WTC11 (cell line): ENCODE data around the gene MYBPHL. TPM values are rescaled to one million over a fixed set of nuclear protein-coding genes. Genes with fewer than 3 reads are reported as not detected.

Experiments
- ATAC-seq: fragments of 200-7000 bp; cut with Tn5 transposase; 2 replicates; pipeline ENCODE4 v1.10.0; 2021; ENCODE audit warnings: mild to moderate bottlenecking, moderate library complexity
- CTCF ChIA-PET: fragments of 300-600 bp; sonication (Branson Sonifier 250); formaldehyde crosslinking; loops from one replicate; lab custom pipeline; 2021; ENCODE audit warnings: antibody characterized with exemption; lab: Charles Lee
- POLR2A ChIA-PET: fragments of 350-600 bp; sonication (Branson Sonifier 250); formaldehyde crosslinking; loops from one replicate; lab custom pipeline; 2021; ENCODE audit warnings: antibody characterized with exemption; lab: Charles Lee
- DNase-seq: peaks from one replicate; pipeline ENCODE4 v3.0.0; 2021; ENCODE audit warnings: low spot score
- H3K27ac Mint-ChIP-seq: 2 replicates; pipeline ENCODE4 v1.8.0; 2021; ENCODE audit warnings: mixed read lengths
- H3K27me3 Mint-ChIP-seq: 2 replicates; pipeline ENCODE4 v1.8.0; 2021; ENCODE audit warnings: low read depth, mild to moderate bottlenecking, moderate library complexity, mixed read lengths
- H3K36me3 Mint-ChIP-seq: 2 replicates; pipeline ENCODE4 v1.8.0; 2021; ENCODE audit warnings: mixed read lengths
- H3K4me1 Mint-ChIP-seq: 2 replicates; pipeline ENCODE4 v1.8.0; 2022; ENCODE audit warnings: mixed read lengths
- H3K4me3 Mint-ChIP-seq: 2 replicates; pipeline ENCODE4 v1.8.0; 2021; ENCODE audit warnings: mild to moderate bottlenecking, moderate library complexity, mixed read lengths
- H3K9me3 Mint-ChIP-seq: 2 replicates; pipeline ENCODE4 v1.8.0; 2021; ENCODE audit warnings: mixed read lengths
- AR ChIP-seq: fragments of 250-450 bp; sonication (Bioruptor Pico); IDR thresholded peaks from 2 replicates; pipeline ENCODE4 v1.9.0; 2021; ENCODE audit warnings: mild to moderate bottlenecking
- EMX1 ChIP-seq: fragments of 250-450 bp; sonication (Bioruptor Pico); IDR thresholded peaks from 2 replicates; pipeline ENCODE4 v1.8.0; 2021; ENCODE audit warnings: mild to moderate bottlenecking
- FOXP1 ChIP-seq: sonication (generic); formaldehyde crosslinking; IDR thresholded peaks from 2 replicates; pipeline ENCODE4 v1.8.0; 2022; ENCODE audit warnings: missing genetic modification reagents, mild to moderate bottlenecking, moderate library complexity, borderline replicate concordance
- GTF2I ChIP-seq: fragments of 250-450 bp; sonication (Bioruptor Pico); conservative IDR thresholded peaks from 2 replicates; pipeline ENCODE4 v1.4.0; 2021; ENCODE audit warnings: mild to moderate bottlenecking
- HMGA2 ChIP-seq: fragments of 250-450 bp; sonication (Bioruptor Pico); IDR thresholded peaks from 2 replicates; pipeline ENCODE4 v1.4.0; 2021; ENCODE audit warnings: mild to moderate bottlenecking, moderate library complexity
- KAT7 ChIP-seq: sonication (generic); formaldehyde crosslinking; IDR thresholded peaks from 2 replicates; pipeline ENCODE4 v1.8.1; 2023; ENCODE audit warnings: missing genetic modification reagents, mild to moderate bottlenecking, borderline replicate concordance
- MXD4 ChIP-seq: fragments of 250-450 bp; sonication (Bioruptor Pico); IDR thresholded peaks from 2 replicates; pipeline ENCODE4 v1.8.0; 2021; ENCODE audit warnings: mild to moderate bottlenecking, moderate library complexity, borderline replicate concordance
- NR2C2 ChIP-seq: sonication (generic); formaldehyde crosslinking; IDR thresholded peaks from 2 replicates; pipeline ENCODE4 v1.8.0; 2022; ENCODE audit warnings: mild to moderate bottlenecking, missing genetic modification reagents
- NR3C1 ChIP-seq: sonication (generic); formaldehyde crosslinking; conservative IDR thresholded peaks from 2 replicates; pipeline ENCODE4 v1.8.1; 2023; ENCODE audit warnings: low read depth, mild to moderate bottlenecking, missing genetic modification reagents
- RORB ChIP-seq: fragments of 250-450 bp; sonication (Bioruptor Pico); IDR thresholded peaks from 2 replicates; pipeline ENCODE4 v1.9.0; 2021; ENCODE audit warnings: mild to moderate bottlenecking
- SMAD3 ChIP-seq: sonication (generic); formaldehyde crosslinking; IDR thresholded peaks from 2 replicates; pipeline ENCODE4 v1.8.0; 2022; ENCODE audit warnings: missing genetic modification reagents, mild to moderate bottlenecking, borderline replicate concordance
- TEAD1 ChIP-seq: sonication (generic); formaldehyde crosslinking; IDR thresholded peaks from 2 replicates; pipeline ENCODE4 v1.8.0; 2022; ENCODE audit warnings: mild to moderate bottlenecking, missing genetic modification reagents
- TP53 ChIP-seq: sonication (generic); formaldehyde crosslinking; IDR thresholded peaks from 2 replicates; pipeline ENCODE4 v1.8.1; 2023; ENCODE audit warnings: mild to moderate bottlenecking, missing genetic modification reagents
- USF1 ChIP-seq: sonication (generic); formaldehyde crosslinking; IDR thresholded peaks from 2 replicates; pipeline ENCODE4 v1.8.0; 2022; ENCODE audit warnings: mild to moderate bottlenecking, missing genetic modification reagents
- ZBTB43 ChIP-seq: sonication (generic); formaldehyde crosslinking; IDR thresholded peaks from 2 replicates; pipeline ENCODE4 v1.8.1; 2023; ENCODE audit warnings: mild to moderate bottlenecking, missing genetic modification reagents
- ZNF219 ChIP-seq: sonication (generic); formaldehyde crosslinking; IDR thresholded peaks from 2 replicates; pipeline ENCODE4 v1.8.0; 2023; ENCODE audit warnings: missing genetic modification reagents, mild to moderate bottlenecking, borderline replicate concordance
- ZNF396 ChIP-seq: fragments of 250-450 bp; sonication (Bioruptor Pico); IDR thresholded peaks from 2 replicates; pipeline ENCODE4 v1.8.0; 2021; ENCODE audit warnings: mild to moderate bottlenecking, moderate library complexity, borderline replicate concordance
- ZNF425 ChIP-seq: fragments of 250-450 bp; sonication (Bioruptor Pico); conservative IDR thresholded peaks from 2 replicates; pipeline ENCODE4 v1.9.0; 2021; ENCODE audit warnings: mild to moderate bottlenecking
- ZNF512 ChIP-seq: sonication (generic); formaldehyde crosslinking; IDR thresholded peaks from 2 replicates; pipeline ENCODE4 v1.8.1; 2022; ENCODE audit warnings: missing genetic modification reagents, borderline replicate concordance
- ZSCAN18 ChIP-seq: fragments of 250-450 bp; sonication (Bioruptor Pico); IDR thresholded peaks from 2 replicates; pipeline ENCODE4 v2.1.2; 2022; ENCODE audit warnings: mild to moderate bottlenecking, moderate library complexity
- total RNA-seq: library from RNA; stranded (reverse); gene quantifications from 3 replicates; pipeline ENCODE4 v1.2.3, GENCODE V29; 2021

The MYBPHL gene
- total RNA-seq, 1 experiment from 2014 or later = 1.2 TPM

GRCh38 chr1:109252167-109252892, 54.5 kb downstream of the MYBPHL start:
- no peak overlapping the region for H3K4me3 Mint-ChIP-seq
- H3K27ac Mint-ChIP-seq = no peak overlapping the region; the same call in 1 of the 2 replicates
- H3K9me3 Mint-ChIP-seq = peaks cover 8% of the 10 kb centered on the region; the same call in 1 of the 2 replicates
- no peak for ATAC-seq
- POLR2A ChIA-PET = no interaction called here
- CTCF ChIA-PET = interaction anchor here (1.0 to 6.0 kb wide), 5 partner anchors 11 to 140 kb away, joined by 3 to 109 read pairs (median 22); a partner anchor contains a TSS
- TF ChIP-seq HMGA2 (CRISPR knock-in tag) (no peak), ZNF396 (CRISPR knock-in tag) (no peak), TP53 (no peak), NR3C1 (CRISPR knock-in tag) (no peak), NR2C2 (CRISPR knock-in tag) (no peak), EMX1 (no peak), GTF2I (CRISPR knock-in tag) (no peak), SMAD3 (no peak), ZBTB43 (CRISPR knock-in tag) (no peak), ZSCAN18 (CRISPR knock-in tag) (no peak), FOXP1 (CRISPR knock-in tag) (no peak), TEAD1 (CRISPR knock-in tag) (no peak), MXD4 (CRISPR knock-in tag) (no peak), USF1 (CRISPR knock-in tag) (no peak), ZNF219 (CRISPR knock-in tag) (no peak), KAT7 (CRISPR knock-in tag) (no peak), RORB (CRISPR knock-in tag) (no peak), ZNF425 (CRISPR knock-in tag) (no peak), ZNF512 (CRISPR knock-in tag) (no peak), AR (CRISPR knock-in tag) (no peak)
- DNase-seq = no peak
- peaks cover 17% of the 10 kb centered on the region for H3K36me3 Mint-ChIP-seq
- H3K4me1 Mint-ChIP-seq = peaks cover 40% of the 10 kb centered on the region
- H3K27me3 Mint-ChIP-seq = peaks cover 26% of the 10 kb centered on the region
